ENCODE results near the gene SNX8.
A peak's percentile ranks its signal among the peaks of the same experiment; 100 is the strongest.
"Not testable (repeated sequence)": the region's sequence is repeated elsewhere in the genome, so short reads cannot be mapped to it uniquely, and the experiment has no call there.

Gene SNX8

GRCh38 chr7:2312267-2312929, 1.8 kb downstream of the SNX8 start:
- H3K79me2 ChIP-seq (ENCODE audit: low read length), result peaks cover 40% of the 10 kb centered on the region
- H3K4me3 ChIP-seq (ENCODE audit: low read length), result peak overlapping the region; percentile 49; the same call in 1 of the 2 replicates
- H3K4me1 ChIP-seq (ENCODE audit: low read length), result peaks cover 29% of the 10 kb centered on the region
- 0 out of 2 replicates have a peak overlapping the region, but pooled peaks have one; percentile 8 for H3K9ac ChIP-seq (ENCODE audit: low read length)
- H3K4me2 ChIP-seq (ENCODE audit: low read length), result peak overlapping the region; percentile 58
- no peaks in the 10 kb centered on the region for H3K9me3 ChIP-seq (ENCODE audit: insufficient read depth, low read length)
- no peak overlapping the region for H2AFZ ChIP-seq (ENCODE audit: low read depth, low read length)
- H3K36me3 ChIP-seq (replicated peaks; ENCODE audit: low read depth, low read length), result peaks cover 5% of the 10 kb centered on the region
- H4K20me1 ChIP-seq (ENCODE audit: insufficient read depth, low read length), result no peaks in the 10 kb centered on the region
- no peak for TF ChIP-seq EZH2phosphoT487 (IDR thresholded peaks at IDR 0.05; ENCODE audit: low read depth)
- no peak for TF ChIP-seq CTCF (IDR thresholded peaks at IDR 0.05; ENCODE audit: low read depth, low read length)
- no peak overlapping the region for H3K27ac ChIP-seq (ENCODE audit: low read length)
- no peaks in the 10 kb centered on the region for H3K27me3 ChIP-seq (ENCODE audit: low read depth, low read length)

DNA sequence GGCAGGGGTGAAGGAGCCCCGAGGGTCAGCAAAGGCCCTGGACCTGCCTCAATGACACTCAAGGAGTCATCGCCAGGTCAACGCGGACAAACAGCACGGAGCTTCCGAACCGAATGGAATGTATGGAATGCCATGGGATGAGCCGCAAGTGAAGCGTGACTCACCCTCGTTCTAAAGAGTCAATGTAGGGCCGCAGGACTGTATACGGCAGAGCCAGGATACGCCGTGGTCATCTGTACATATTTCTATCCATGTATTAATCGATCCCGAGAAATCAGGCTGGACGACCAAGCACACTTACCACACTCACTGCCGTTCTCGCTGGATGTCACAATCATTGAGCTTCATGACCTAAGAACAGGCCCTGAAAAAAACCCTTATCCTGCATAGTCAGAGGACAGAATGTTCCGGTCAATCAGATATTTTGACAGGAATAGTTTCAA, 4.3 kb downstream of the SNX8 start:
- Histone ChIP-seq H3K4me2 (ENCODE audit: low read length) (no peak overlapping the region), H3K27ac (ENCODE audit: low read length) (no peak overlapping the region), H4K20me1 (ENCODE audit: insufficient read depth, low read length) (no peaks in the 10 kb centered on the region), H3K27me3 (ENCODE audit: low read depth, low read length) (no peaks in the 10 kb centered on the region), H3K4me3 (ENCODE audit: low read length) (no peak overlapping the region), H3K9ac (ENCODE audit: low read length) (no peak overlapping the region), H3K36me3 (replicated peaks; ENCODE audit: low read depth, low read length) (peaks cover 5% of the 10 kb centered on the region), H2AFZ (ENCODE audit: low read depth, low read length) (no peak overlapping the region), H3K79me2 (ENCODE audit: low read length) (peaks cover 57% of the 10 kb centered on the region), H3K9me3 (ENCODE audit: insufficient read depth, low read length) (no peaks in the 10 kb centered on the region), H3K4me1 (ENCODE audit: low read length) (peaks cover 35% of the 10 kb centered on the region)
- TF ChIP-seq EZH2phosphoT487 (IDR thresholded peaks at IDR 0.05; ENCODE audit: low read depth) (no peak), CTCF (IDR thresholded peaks at IDR 0.05; ENCODE audit: low read depth, low read length) (no peak)

- Histone ChIP-seq H3K27me3 (ENCODE audit: low read depth, low read length) (no peaks in the 10 kb centered on the region), H3K4me1 (ENCODE audit: low read length) (peaks cover 34% of the 10 kb centered on the region), H3K9ac (ENCODE audit: low read length) (peak overlapping the region; percentile 27), H3K36me3 (replicated peaks; ENCODE audit: low read depth, low read length) (peaks cover 5% of the 10 kb centered on the region), H4K20me1 (ENCODE audit: insufficient read depth, low read length) (no peaks in the 10 kb centered on the region), H3K79me2 (ENCODE audit: low read length) (peaks cover 54% of the 10 kb centered on the region), H3K4me3 (ENCODE audit: low read length) (peak overlapping the region; percentile 59), H3K9me3 (ENCODE audit: insufficient read depth, low read length) (no peaks in the 10 kb centered on the region), H2AFZ (ENCODE audit: low read depth, low read length) (no peak overlapping the region), H3K4me2 (ENCODE audit: low read length) (peak overlapping the region; percentile 69), H3K27ac (ENCODE audit: low read length) (peak overlapping the region; percentile 46)
- no peak for TF ChIP-seq EZH2phosphoT487 (IDR thresholded peaks at IDR 0.05; ENCODE audit: low read depth)
- TF ChIP-seq CTCF (IDR thresholded peaks at IDR 0.05; ENCODE audit: low read depth, low read length), result no peak
Observed at GRCh38 chr7:2307690-2308107, 6.5 kb downstream of the SNX8 start.

DNA sequence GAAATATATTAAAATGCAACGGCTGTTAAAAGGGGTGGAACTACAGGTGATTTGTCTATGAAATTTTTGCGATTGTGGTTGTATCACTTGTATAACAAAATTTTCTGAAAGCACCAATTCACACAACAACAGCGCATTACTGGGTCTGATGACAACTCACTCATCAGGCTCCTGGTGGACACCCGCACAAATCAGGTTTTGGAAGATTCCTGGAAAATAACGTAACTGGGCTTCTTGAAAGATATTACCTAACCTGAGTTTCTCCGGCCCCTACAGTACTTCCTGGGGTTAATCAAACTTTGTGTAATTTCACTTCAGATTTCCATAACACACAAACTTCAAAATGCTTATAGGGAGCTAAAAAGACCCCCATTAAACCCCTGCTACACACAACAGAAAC, 7.6 kb downstream of the SNX8 start:
- Histone ChIP-seq H3K36me3 (replicated peaks; ENCODE audit: low read depth, low read length) (peaks cover 5% of the 10 kb centered on the region), H3K9ac (ENCODE audit: low read length) (no peak overlapping the region), H2AFZ (ENCODE audit: low read depth, low read length) (no peak overlapping the region), H3K4me2 (ENCODE audit: low read length) (no peak overlapping the region), H3K4me1 (ENCODE audit: low read length) (peaks cover 28% of the 10 kb centered on the region), H3K79me2 (ENCODE audit: low read length) (peaks cover 45% of the 10 kb centered on the region), H3K27me3 (ENCODE audit: low read depth, low read length) (no peaks in the 10 kb centered on the region), H3K27ac (ENCODE audit: low read length) (no peak overlapping the region), H3K9me3 (ENCODE audit: insufficient read depth, low read length) (no peaks in the 10 kb centered on the region), H3K4me3 (ENCODE audit: low read length) (no peak overlapping the region), H4K20me1 (ENCODE audit: insufficient read depth, low read length) (no peaks in the 10 kb centered on the region)
- TF ChIP-seq EZH2phosphoT487 (IDR thresholded peaks at IDR 0.05; ENCODE audit: low read depth), result no peak
- TF ChIP-seq CTCF (IDR thresholded peaks at IDR 0.05; ENCODE audit: low read depth, low read length), result no peak

GRCh38 chr7:2305258-2305657, 9.0 kb downstream of the SNX8 start:
- H3K27me3 ChIP-seq (ENCODE audit: low read depth, low read length); H3K9me3 ChIP-seq (ENCODE audit: insufficient read depth, low read length); H3K4me2 ChIP-seq (ENCODE audit: low read length); H3K36me3 ChIP-seq (replicated peaks; ENCODE audit: low read depth, low read length); H3K4me3 ChIP-seq (ENCODE audit: low read length); H3K27ac ChIP-seq (ENCODE audit: low read length); H2AFZ ChIP-seq (ENCODE audit: low read depth, low read length); H4K20me1 ChIP-seq (ENCODE audit: insufficient read depth, low read length); H3K9ac ChIP-seq (ENCODE audit: low read length): not testable (repeated sequence)
- Histone ChIP-seq H3K79me2 (ENCODE audit: low read length) (peaks cover 48% of the 10 kb centered on the region), H3K4me1 (ENCODE audit: low read length) (peaks cover 26% of the 10 kb centered on the region)

- peaks cover 49% of the 10 kb centered on the region for H3K79me2 ChIP-seq (ENCODE audit: low read length)
Observed at GRCh38 chr7:2303520-2303919, 10.7 kb downstream of the SNX8 start.

More at GRCh38 chr7:2303520-2303919, 10.7 kb downstream of the SNX8 start:
- H3K4me1 ChIP-seq (ENCODE audit: low read length), result peaks cover 40% of the 10 kb centered on the region
- H2AFZ ChIP-seq (ENCODE audit: low read depth, low read length); H3K9me3 ChIP-seq (ENCODE audit: insufficient read depth, low read length); H3K4me3 ChIP-seq (ENCODE audit: low read length); H3K36me3 ChIP-seq (replicated peaks; ENCODE audit: low read depth, low read length); H3K27me3 ChIP-seq (ENCODE audit: low read depth, low read length); H3K9ac ChIP-seq (ENCODE audit: low read length); H3K4me2 ChIP-seq (ENCODE audit: low read length); H4K20me1 ChIP-seq (ENCODE audit: insufficient read depth, low read length); H3K27ac ChIP-seq (ENCODE audit: low read length): not testable (repeated sequence)
